Stimulated activated naive CD4-positive, alpha-beta T cell (primary cell): ENCODE data around the gene SRPK2.
A peak's percentile ranks its signal among the peaks of the same experiment; 100 is the strongest.
"Not testable (repeated sequence)": the region's sequence is repeated elsewhere in the genome, so short reads cannot be mapped to it uniquely, and the experiment has no call there.

ENCODE experiments used
- DNase-seq, 6 experiments: peaks; one replicate each; lab custom pipeline; 2025; lab: John Stamatoyannopoulos, UW

SRPK2 gene

GRCh38 chr7:105376908-105377533, 11.7 kb downstream of the SRPK2 start:
- no peak for DNase-seq

DNA sequence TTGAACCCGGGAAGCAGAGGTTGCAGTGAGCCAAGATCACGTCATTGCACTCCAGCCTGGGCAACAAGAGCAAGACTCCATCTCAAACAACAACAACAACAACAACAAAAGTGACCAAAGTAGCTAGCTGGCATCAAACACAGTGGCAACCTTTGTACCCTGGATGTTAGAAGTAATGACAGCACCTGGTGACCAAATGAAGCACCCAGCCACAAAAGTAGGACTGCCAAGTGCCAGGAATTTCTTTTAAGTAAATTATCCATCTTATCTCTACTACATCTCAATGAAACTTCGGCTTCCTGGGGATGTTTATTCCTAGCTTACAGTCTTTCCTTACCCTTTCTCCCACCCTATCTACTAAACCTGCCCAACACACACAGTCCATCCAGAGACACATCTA, 18.8 kb downstream of the SRPK2 start:
- no peak for DNase-seq

DNA sequence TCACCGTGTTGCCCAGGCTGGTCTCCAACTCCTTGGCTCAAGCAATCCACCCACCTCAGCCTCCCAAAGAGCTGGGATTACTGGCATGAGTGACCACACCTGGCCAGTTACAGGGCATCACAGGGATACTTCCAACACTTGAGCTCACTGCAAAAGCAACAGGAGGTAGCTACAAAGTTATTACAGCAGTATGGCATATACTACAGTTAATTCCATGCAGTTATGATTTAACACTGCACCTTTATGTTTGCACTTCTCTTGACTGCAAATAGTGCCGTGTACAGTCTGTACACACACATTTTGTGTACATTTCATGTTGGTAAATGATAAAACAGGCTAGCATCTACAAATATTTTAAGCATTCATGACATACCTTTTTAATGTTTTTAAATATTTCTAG, 21.3 kb downstream of the SRPK2 start:
- DNase-seq = no peak

GRCh38 chr7:105365541-105366534, 22.9 kb downstream of the SRPK2 start:
- DNase-seq = no peak

GRCh38 chr7:105364684-105365083, 24.0 kb downstream of the SRPK2 start:
- DNase-seq = no peak

DNA sequence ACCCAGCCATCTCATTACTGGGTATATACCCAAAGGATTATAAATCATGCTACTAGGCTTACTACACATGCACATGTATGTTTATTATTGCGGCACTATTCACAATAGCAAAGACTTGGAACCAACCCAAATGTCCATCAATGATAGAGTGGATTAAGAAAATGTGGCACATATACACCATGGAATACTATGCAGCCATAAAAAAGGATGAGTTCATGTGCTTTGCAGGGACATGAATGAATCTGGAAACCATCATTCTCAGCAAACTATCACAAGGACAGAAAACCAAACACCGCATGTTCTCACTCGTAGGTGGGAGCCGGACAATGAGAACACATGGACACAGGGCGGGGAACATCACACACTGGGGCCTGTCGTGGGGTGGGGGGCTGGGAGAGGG, 25.1 kb downstream of the SRPK2 start:
- DNase-seq = not testable (repeated sequence)

DNA sequence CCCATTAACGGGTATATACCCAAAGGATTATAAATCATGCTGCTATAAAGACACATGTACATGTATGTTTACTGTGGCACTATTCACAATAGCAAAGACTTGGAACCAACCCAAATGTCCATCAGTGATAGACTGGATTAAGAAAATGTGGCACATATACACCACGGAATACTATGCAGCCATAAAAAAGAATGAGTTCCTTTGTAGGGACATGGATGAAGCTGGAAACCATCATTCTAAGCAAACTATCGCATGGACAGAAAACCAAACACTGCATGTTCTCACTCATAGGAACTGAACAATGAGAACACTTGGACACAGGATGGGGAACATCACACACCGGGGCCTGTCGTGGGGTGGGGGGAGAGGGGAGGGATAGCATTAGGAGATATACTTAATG, 26.0 kb downstream of the SRPK2 start:
- not testable (repeated sequence) for DNase-seq

GRCh38 chr7:105361995-105362394, 26.7 kb downstream of the SRPK2 start:
- DNase-seq = not testable (repeated sequence)

GRCh38 chr7:105360149-105360548, 28.6 kb downstream of the SRPK2 start:
- not testable (repeated sequence) for DNase-seq

GRCh38 chr7:105355701-105356100, 33.0 kb downstream of the SRPK2 start:
- DNase-seq = no peak

DNA sequence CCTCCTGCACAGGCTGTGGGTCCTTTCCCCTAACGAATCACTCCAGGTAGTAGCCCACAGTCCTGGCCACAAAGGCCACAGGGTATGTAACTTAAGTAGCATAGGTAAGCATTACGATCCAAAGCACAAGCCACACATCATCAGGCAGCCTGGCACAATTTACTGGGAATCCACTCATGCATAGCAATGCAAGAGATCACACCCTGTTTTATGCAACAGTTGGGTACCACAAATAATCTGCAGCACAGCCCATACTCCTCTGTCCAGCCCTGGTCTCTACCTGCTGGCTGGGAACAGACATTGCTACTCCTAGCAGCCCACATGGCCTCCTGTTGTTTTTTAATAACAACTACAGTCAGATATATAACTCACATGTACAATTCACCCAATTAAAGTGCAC, 34.3 kb downstream of the SRPK2 start:
- DNase-seq = no peak

GRCh38 chr7:105353752-105354328, 34.9 kb downstream of the SRPK2 start:
- no peak for DNase-seq

- no peak for DNase-seq
These were observed 35.6 kb downstream of the SRPK2 start for GRCh38 chr7:105352901-105353668.

GRCh38 chr7:105352018-105352612, 36.6 kb downstream of the SRPK2 start:
- peak; percentile 12 to 85 (median 61) for DNase-seq

DNA sequence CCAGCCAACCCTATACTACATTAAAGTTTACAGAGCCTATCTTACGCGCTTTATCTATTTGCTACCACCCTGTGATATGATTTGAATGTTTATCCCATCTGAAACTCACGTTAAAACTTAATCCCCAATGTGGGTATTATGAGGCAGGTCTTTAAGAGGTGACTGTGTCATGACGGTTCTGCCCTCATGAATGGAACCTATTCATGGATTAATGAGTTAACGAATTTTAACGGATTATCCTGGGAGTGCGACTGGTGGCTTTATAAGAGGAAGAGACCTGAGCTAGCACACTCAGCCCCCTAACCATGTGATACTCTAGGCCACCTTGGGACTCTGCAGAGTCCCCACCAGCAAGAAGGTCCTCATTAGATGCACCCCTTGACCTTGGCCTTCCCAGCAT, 37.8 kb downstream of the SRPK2 start:
- DNase-seq = no peak

DNA sequence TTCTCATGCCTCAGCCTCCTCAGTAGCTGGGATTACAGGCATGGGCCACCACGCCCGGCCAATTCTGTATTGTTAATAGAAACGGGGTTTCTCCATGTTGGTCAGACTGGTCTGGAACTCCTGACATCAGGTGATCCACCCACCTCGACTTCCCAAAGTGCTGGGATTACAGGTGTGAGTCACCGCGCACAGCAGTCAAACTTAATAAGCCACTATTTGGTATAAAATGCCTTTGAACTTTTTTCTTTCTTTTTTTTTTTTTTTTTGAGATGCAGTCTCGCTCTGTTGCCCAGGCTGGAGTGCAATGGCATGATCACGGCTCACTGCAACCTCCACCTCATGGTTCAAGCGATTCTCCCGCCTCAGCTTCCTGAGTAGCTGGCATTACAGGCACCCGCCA, 40.5 kb downstream of the SRPK2 start:
- not testable (repeated sequence) for DNase-seq

DNA sequence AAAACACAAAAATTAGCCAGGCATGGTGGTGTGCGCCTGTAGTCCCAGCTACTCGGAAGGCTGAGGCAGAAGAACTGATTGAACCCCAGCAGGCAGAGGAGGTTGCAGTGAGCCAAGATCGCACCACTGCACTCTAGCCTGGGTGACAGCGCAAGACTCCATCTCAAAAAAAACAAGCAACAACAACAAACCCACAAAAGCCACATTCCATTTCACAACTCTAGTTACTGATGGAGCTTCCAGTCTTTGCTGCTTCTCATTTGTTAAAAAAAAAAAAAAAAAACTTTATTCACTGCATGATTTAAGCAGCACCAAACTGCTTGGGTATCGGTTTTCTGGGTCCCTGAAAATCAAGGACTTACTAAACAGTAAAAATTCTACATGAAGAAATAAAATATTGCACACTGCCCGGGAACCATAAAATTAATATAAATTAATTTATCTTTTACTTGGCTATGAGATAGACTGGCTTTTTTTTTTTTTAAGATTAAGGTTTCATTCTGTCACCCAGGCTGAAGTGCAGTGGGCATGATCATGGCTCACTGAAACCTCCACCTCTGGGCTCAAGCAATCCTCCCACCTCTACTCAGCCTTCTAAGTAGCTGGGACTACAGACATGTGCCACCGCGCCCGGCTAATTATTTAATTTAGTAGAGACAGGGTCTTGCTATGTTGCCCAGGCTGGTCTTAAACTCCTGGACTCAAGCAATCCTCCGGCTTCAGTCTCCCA, 42.0 kb downstream of the SRPK2 start:
- DNase-seq = peak in 3 of 6 experiments; percentile 8 to 17 (median 9)

DNA sequence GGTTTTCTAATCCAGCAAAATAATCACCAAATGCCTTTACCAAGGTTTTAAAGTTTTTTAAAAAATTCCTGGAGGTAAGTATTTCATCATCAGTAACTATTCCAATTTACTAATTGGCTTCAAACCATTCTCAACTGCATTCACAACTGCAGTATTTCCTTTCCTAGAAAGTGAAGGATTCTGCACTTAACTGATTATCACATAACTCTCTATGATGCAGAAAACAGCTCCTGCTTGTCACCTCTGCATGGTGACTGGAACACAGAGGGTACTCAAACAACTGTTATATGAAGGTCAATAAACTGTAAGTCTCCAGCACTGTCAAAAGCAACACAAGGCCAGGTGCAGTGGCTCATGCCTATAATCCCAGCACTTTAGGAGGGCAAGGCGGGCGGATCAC, 42.6 kb downstream of the SRPK2 start:
- DNase-seq = no peak

- DNase-seq = no peak
These were observed 43.0 kb downstream of the SRPK2 start for GRCh38 chr7:105345725-105346124.

DNA sequence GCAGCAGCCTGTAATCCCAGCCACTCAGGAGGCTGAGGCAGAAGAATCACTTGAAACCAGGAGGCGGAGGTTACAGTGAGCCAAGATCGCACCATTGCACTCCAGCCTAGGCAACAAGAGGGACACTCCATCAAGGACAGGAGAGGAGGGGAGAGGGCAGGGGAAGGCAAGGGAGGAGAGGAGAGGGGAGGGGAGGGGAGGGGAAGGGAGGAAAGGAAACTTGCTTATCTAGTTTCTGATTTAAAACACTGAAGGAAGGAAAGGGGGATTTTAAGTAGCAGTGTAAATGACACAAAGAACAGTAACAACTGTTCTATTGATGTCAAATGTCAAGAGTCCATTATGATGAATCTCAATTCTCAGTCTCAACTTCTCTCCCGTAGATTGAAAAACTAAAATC, 43.7 kb downstream of the SRPK2 start:
- no peak for DNase-seq
